H1 (cell line): ENCODE data around the gene AGAP1. TPM values are rescaled to one million over a fixed set of nuclear protein-coding genes. Genes with fewer than 3 reads are reported as not detected.

Experiments used
- POLR2A ChIP-seq, 2 experiments: IDR thresholded peaks; 1 replicate in 1 of 2; 2 replicates in 1 of 2; pipeline ENCODE4 v1.6.1; 2011; ENCODE audit warnings: low read depth in 2 of 2, low read length in 2 of 2, mild to moderate bottlenecking in 2 of 2; ENCODE audit errors: control extremely low read depth in 1 of 2
- TBP ChIP-seq: IDR thresholded peaks from 2 replicates; pipeline ENCODE4 v1.6.1; 2011; ENCODE audit warnings: low read depth, low read length, improper control_type of control experiment
- ZNF274 ChIP-seq: IDR thresholded peaks from 2 replicates; pipeline ENCODE4 v1.7.0; 2012; ENCODE audit warnings: low read length, borderline replicate concordance; ENCODE audit errors: extremely low read depth
- polyA plus RNA-seq, 7 experiments: library from polyadenylated mRNA; depleted of rRNA in 3 of 7; stranded (reverse) in 5 of 7; unstranded in 2 of 7; fragments of >200 nt in 5 of 7; fragments of 200-250 nt in 2 of 7; gene quantifications; 1 replicate in 5 of 7; 2 replicates in 1 of 7; 4 replicates in 1 of 7; pipeline versions ENCODE4 v1.2.1 to v1.2.3, GENCODE V29; 2011 to 2013; ENCODE audit warnings: missing spikeins in 2 of 7, mixed read lengths in 2 of 7
- total RNA-seq: library from RNA; stranded (reverse); fragmentation: NEBNext Ultra II Directional; extraction: Animal tissue kit (Norgen Biotek cat#: 25700); gene quantifications from 2 replicates; pipeline ENCODE4 v1.2.1, GENCODE V29; 2021

Gene AGAP1
- total and polyA plus RNA-seq, 2 of the 8 experiments (the other 6 are each of a cell fraction or from before 2014, with no cell fraction given): 18.1 to 39.4 TPM

GRCh38 chr2:235634435-235635158, 140.8 kb downstream of the AGAP1 start (continued):
- TF ChIP-seq TBP: no peak
- no peak for TF ChIP-seq POLR2A (IDR thresholded peaks at IDR 0.05; ENCODE audit: control extremely low read depth in 1 of 2, low read depth in 2 of 2, low read length in 2 of 2)
- TF ChIP-seq ZNF274: no peak
